Stimulated activated naive B cell treated with anti-CD40 and anti-IgM and Interleukin-4, amounts not matched to agents 10 μg/mL and 1 μg/mL and 100 μg/mL, for 72 hours (primary cell): ENCODE data around the gene ALG12.

Source experiments
- ATAC-seq, 2 donors: fragments of 150-1000 bp; cut with Tn5 transposase; replicated peaks; 2 replicates each; pipeline ENCODE4 v1.10.0; 2021; ENCODE audit warnings: moderate library complexity in 1 of 2
- DNase-seq: peaks from one replicate; pipeline ENCODE4 v3.0.0; 2021
- H3K27ac Mint-ChIP-seq: one replicate; pipeline ENCODE4 v1.8.0; 2022; ENCODE audit warnings: mild to moderate bottlenecking, mixed read lengths
- H3K27me3 Mint-ChIP-seq, 2 donors: one replicate each; pipeline ENCODE4 v1.8.0; 2022; ENCODE audit warnings: mixed read lengths in 2 of 2
- H3K36me3 Mint-ChIP-seq, 2 donors: one replicate each; pipeline ENCODE4 v1.8.0; 2022; ENCODE audit warnings: mixed read lengths in 2 of 2, mild to moderate bottlenecking in 1 of 2
- H3K4me1 Mint-ChIP-seq, 2 donors: one replicate each; pipeline ENCODE4 v1.8.0; 2022; ENCODE audit warnings: mixed read lengths in 2 of 2, mild to moderate bottlenecking in 1 of 2
- H3K4me3 Mint-ChIP-seq, 2 donors: one replicate each; pipeline ENCODE4 v1.8.0; 2022; ENCODE audit warnings: mild to moderate bottlenecking in 2 of 2, mixed read lengths in 2 of 2, moderate library complexity in 1 of 2
- H3K9me3 Mint-ChIP-seq, 2 donors: one replicate each; pipeline ENCODE4 v1.8.0; 2022; ENCODE audit warnings: mixed read lengths in 2 of 2, mild to moderate bottlenecking in 1 of 2

ALG12 gene

DNA sequence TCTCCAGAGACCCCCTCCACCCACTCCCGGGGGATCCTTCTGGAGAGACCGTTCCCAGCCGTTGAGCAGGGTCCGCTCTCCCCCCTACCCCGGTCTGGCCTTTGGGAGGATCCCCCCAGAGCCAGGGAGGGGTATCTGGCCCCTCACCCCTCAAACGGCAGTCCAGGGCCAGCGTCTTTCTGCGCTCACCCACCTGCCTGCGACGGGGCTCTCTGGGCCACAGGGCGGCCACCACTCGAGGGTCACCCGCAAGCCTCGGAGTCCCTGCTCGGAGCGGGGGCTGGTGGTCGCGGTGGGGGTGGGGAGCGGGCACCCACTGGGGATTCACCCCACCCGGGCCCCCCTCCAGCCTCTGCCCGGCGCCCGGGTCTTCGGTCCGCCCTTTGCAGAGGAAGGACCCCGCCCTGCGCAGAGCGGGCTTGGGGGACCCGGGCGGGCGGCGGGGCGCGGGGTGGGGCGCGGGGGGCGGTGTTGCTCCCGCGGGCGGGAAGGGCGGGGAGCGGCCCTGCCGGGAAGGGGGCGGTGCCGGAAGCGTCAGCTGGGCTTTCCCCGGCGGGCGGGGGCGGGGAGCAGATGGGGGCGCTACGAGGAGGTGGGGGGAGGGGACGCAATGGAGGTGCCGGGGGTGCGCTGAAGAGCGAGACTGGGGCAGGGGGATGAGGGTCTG, 16.8 kb upstream of the ALG12 start:
- H3K9me3 Mint-ChIP-seq: no peaks in the 10 kb centered on the region
- no peaks in the 10 kb centered on the region for H3K27me3 Mint-ChIP-seq
- peak overlapping the region; percentile 85 to 87 for H3K4me3 Mint-ChIP-seq
- H3K27ac Mint-ChIP-seq: peak overlapping the region; percentile 96
- ATAC-seq (peak; percentile 9 to 20), DNase-seq (peak; percentile 75)
- H3K4me1 Mint-ChIP-seq: peaks cover 41 to 68% of the 10 kb centered on the region in 2 donors
- H3K36me3 Mint-ChIP-seq: peaks cover 5 to 11% of the 10 kb centered on the region in 2 donors

DNA sequence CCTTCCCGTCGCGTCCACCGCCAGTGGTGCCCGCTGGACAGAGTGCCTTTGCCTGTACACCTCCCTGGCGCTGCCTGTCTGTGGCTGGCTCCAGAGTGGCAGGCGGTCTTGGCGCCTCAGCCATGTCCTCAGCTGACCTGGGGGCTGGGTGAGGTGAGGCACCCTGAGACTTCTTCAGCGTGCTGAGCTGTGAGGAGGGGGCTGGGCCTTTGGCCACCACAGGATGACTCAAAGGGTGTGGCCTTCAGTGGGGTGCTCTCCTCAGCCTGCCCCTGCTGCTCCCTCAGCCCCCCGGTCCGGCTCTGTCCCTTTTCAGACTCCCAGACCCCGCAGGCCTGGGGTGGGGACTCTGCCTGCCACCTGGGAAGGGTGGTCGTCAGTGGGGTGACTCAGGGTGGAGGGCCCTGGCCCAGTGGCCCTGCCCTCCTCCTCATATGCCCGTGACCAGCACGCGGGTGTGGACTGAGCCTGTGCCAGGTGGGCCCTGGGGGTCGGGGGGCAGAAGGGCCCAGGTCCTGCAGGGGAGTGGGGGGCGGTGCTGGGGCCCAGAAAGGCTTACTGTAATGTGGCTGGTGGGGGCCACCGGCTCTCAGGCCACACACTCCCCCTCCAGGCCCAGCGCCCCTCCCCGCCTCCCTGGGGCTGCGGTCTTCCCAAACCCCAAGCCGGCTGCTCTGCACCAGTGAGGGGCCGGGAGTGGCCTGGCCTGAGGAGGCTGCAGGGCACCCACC, 16.1 kb upstream of the ALG12 start:
- H3K4me1 Mint-ChIP-seq: peaks cover 43 to 71% of the 10 kb centered on the region in 2 donors
- ATAC-seq (peak; percentile 3 to 11), DNase-seq (peak; percentile 61)
- no peaks in the 10 kb centered on the region for H3K9me3 Mint-ChIP-seq
- no peaks in the 10 kb centered on the region for H3K27me3 Mint-ChIP-seq
- peak overlapping the region; percentile 85 to 87 for H3K4me3 Mint-ChIP-seq
- peak overlapping the region; percentile 96 for H3K27ac Mint-ChIP-seq
- H3K36me3 Mint-ChIP-seq: peaks cover 5 to 11% of the 10 kb centered on the region in 2 donors

DNA sequence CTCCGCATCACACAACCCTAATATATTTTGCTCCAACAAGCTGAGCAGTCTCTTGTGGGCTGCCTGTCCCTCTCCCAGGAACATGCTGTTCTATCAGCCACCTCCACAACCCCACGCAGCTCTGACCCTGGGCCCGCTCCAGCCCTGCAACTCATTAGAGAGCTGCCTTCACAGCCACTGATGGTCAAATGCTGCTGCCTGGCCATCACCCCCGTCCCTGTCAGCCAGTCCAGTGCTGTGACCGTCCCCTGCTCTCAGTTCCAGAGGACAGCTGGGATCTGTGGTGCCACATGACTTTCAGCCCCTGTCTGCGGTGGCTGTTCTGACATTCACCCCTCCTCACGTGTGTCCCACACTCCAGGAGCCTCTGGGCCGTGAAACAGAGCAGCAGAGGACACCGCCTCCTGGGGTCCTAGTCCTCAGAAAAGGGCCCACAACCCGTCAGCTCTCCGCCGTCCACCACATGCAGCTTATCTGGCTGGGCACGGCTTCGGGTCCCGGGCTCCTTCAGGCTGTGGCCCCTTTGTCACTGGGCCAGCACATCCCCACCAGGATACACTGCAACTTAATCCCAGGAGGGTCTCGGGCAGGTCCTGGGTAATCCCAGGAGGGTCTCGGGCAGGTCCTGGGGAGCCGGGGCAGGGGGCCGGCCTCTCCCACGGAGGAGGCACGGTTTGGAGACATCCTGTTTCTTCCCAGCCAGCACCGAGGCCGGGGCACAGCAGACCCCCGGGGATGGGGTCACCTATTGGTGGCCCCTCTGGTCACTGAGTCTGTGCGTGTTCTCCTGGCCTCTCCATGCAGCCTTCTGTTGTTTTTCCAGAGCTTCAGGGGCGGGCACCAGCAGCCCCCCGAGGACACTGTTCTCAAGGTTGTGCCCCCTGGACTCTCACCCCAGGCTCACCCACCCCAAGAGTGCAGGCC, 15.3 kb upstream of the ALG12 start:
- H3K4me1 Mint-ChIP-seq: peaks cover 47 to 71% of the 10 kb centered on the region in 2 donors
- peaks cover 5 to 11% of the 10 kb centered on the region in 2 donors for H3K36me3 Mint-ChIP-seq
- DNase-seq: no peak
- H3K4me3 Mint-ChIP-seq: peak overlapping the region; percentile 85 to 87
- H3K9me3 Mint-ChIP-seq: no peaks in the 10 kb centered on the region
- ATAC-seq: no peak
- H3K27ac Mint-ChIP-seq: peak overlapping the region; percentile 96
- no peaks in the 10 kb centered on the region for H3K27me3 Mint-ChIP-seq

DNA sequence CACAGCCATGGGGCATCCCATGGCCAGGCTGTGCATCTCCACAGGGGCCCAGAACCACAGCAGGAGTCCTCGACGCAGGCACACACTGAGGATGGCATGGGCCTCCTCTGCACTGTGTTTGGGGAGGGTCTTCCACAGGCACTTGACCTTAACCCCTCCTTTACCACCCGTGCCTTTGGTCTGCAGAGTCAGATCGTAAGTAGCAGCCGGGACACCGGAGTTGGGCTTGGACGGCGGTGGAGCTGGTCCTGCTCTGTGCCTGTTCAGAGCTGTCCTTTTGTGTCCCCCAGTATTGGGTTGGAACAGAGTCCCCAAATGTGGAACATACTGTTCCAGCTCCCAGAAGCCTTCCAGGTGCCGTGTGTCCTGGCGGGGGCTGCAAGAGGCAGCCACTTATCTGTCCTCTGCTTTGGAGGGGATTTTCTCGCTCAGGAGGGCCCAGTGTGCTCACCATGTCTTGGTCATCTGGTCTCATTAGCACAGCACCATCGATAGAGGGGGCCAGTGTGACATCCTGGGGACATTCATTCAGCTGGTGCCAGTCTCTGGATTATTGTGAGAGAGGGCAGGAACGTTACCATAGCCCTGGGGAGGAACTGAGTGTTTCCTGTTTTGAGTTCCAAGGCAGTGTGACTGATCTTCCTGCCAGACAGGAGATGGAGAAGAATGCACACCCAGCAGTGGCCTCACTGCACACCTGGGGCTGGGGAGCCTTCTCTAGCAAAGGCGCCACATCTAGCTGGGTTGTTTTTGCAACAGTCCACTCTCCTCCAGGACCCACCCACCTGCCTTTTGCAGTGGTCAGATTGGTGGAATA, 12.6 kb upstream of the ALG12 start:
- peak; percentile 78 for DNase-seq
- Mint-ChIP-seq H3K36me3 (peaks cover 14 to 29% of the 10 kb centered on the region in 2 donors), H3K4me1 (peaks cover 54 to 68% of the 10 kb centered on the region in 2 donors), H3K27ac (peak overlapping the region; percentile 78), H3K9me3 (no peaks in the 10 kb centered on the region), H3K4me3 (peak overlapping the region; percentile 53 to 64), H3K27me3 (no peaks in the 10 kb centered on the region)
- peak; percentile 50 for ATAC-seq

DNA sequence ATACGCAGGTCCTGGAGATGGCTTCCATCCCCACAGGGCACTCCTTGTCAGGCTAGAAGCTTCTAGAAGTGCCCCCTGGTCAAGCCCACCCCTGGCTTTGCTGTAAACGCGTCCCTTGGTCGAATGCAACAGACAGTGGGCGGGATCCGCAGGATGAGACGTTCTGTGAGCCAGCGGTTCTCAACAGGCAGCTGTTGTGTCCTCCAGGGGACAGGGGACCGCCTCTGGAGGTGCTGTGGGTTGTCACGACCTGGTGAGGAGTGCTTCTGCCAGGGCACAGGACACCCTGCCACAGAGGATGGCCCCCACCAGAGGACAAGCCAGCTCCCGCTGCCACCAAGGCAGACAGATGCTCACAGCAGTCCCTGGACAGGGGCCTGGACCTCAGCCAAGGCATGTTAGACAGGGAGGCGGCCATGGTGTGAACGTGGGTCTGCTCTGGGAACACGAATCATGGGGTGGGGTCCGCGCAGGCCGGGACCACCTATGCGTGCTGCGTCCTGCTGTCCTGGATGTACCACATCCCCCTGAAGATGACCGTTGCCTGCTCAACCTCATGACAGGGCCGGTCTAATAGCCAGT, 11.8 kb upstream of the ALG12 start:
- Mint-ChIP-seq H3K27me3 (no peaks in the 10 kb centered on the region), H3K4me3 (peak overlapping the region; percentile 64 to 66), H3K4me1 (peaks cover 61 to 75% of the 10 kb centered on the region in 2 donors), H3K27ac (peak overlapping the region; percentile 78), H3K36me3 (peaks cover 21 to 36% of the 10 kb centered on the region in 2 donors), H3K9me3 (no peaks in the 10 kb centered on the region)
- DNase-seq: peak; percentile 45
- ATAC-seq: peak; percentile 2 to 8

DNA sequence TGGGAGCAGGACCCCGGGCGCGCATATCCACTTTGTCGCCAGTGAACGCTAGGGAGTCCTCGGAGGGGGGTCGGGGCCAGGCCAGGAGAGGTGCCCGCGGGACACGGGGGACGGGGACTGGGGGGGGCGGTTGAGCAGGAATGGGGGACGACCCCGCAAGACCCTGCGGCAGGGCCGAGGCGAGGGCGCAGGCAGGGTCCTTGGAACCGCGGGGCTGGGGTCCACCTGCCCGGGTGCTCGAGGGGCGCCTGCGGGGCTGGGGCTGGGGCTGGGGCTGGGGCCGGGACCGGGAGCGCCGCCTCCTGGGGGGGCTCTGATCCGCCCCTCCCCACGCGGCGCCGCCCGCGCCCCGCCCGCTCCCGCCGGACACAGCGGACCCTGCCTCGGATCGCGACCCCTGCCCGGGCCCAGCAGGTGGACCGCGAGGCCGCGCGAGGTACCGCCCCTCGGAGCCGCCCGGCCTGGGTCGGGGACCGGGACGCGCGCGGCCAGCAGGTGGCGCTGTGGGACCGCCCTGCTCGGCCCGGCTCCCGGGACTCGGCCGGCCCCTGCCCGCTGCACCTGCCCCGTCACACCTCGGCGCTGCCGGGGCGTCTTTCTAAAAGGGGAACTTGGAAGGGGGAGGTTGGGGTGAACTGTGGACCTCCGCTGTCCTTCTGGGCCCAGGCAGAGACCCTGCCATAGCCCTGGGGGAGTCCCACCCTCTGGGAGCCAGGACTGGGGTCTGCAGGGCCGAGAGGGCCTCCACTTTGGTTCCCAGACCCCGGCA, 11.2 kb upstream of the ALG12 start:
- Mint-ChIP-seq H3K4me1 (peaks cover 62 to 81% of the 10 kb centered on the region in 2 donors), H3K9me3 (no peaks in the 10 kb centered on the region), H3K36me3 (peaks cover 22 to 39% of the 10 kb centered on the region in 2 donors), H3K27me3 (no peaks in the 10 kb centered on the region), H3K27ac (peak overlapping the region; percentile 79), H3K4me3 (peak overlapping the region; percentile 56 to 74)
- DNase-seq: peak; percentile 75
- ATAC-seq: peak; percentile 57 to 73

- ATAC-seq (no peak), DNase-seq (no peak)
- Mint-ChIP-seq H3K4me1 (peaks cover 63 to 81% of the 10 kb centered on the region in 2 donors), H3K9me3 (no peaks in the 10 kb centered on the region), H3K4me3 (peak overlapping the region; percentile 55 to 74), H3K27me3 (no peaks in the 10 kb centered on the region), H3K27ac (peak overlapping the region; percentile 81), H3K36me3 (peaks cover 23 to 41% of the 10 kb centered on the region in 2 donors)
Measured at GRCh38 chr22:49928555-49929210, 10.4 kb upstream of the ALG12 start.

GRCh38 chr22:49928185-49928495, 9.9 kb upstream of the ALG12 start:
- DNase-seq: no peak
- peaks cover 28 to 43% of the 10 kb centered on the region in 2 donors for H3K36me3 Mint-ChIP-seq
- no peak for ATAC-seq
- H3K27me3 Mint-ChIP-seq: no peaks in the 10 kb centered on the region
- no peaks in the 10 kb centered on the region for H3K9me3 Mint-ChIP-seq
- H3K4me3 Mint-ChIP-seq: peak overlapping the region; percentile 50 to 74
- peak overlapping the region; percentile 81 for H3K27ac Mint-ChIP-seq
- peaks cover 62 to 81% of the 10 kb centered on the region in 2 donors for H3K4me1 Mint-ChIP-seq

- Mint-ChIP-seq H3K4me1 (peaks cover 58 to 77% of the 10 kb centered on the region in 2 donors), H3K27ac (peak overlapping the region; percentile 96), H3K36me3 (peaks cover 29 to 40% of the 10 kb centered on the region in 2 donors), H3K4me3 (peak overlapping the region in 1 of 2 donors; percentile 50), H3K27me3 (no peaks in the 10 kb centered on the region), H3K9me3 (no peaks in the 10 kb centered on the region)
- ATAC-seq (no peak), DNase-seq (no peak)
Measured at GRCh38 chr22:49927483-49928184, 9.4 kb upstream of the ALG12 start.

- peak overlapping the region in 1 of 2 donors; percentile 68 for H3K4me3 Mint-ChIP-seq
- no peaks in the 10 kb centered on the region for H3K27me3 Mint-ChIP-seq
- DNase-seq (no peak), ATAC-seq (no peak)
- H3K27ac Mint-ChIP-seq: peak overlapping the region; percentile 96
- peaks cover 29 to 47% of the 10 kb centered on the region in 2 donors for H3K36me3 Mint-ChIP-seq
- H3K4me1 Mint-ChIP-seq: peaks cover 64 to 76% of the 10 kb centered on the region in 2 donors
- no peaks in the 10 kb centered on the region for H3K9me3 Mint-ChIP-seq
Measured at GRCh38 chr22:49926916-49927315, 8.7 kb upstream of the ALG12 start.

- DNase-seq (peak; percentile 89), ATAC-seq (peak; percentile 77 to 81)
- Mint-ChIP-seq H3K4me1 (peaks cover 57 to 65% of the 10 kb centered on the region in 2 donors), H3K36me3 (peaks cover 29 to 57% of the 10 kb centered on the region in 2 donors), H3K9me3 (no peaks in the 10 kb centered on the region), H3K4me3 (peak overlapping the region; percentile 84), H3K27ac (peak overlapping the region; percentile 99), H3K27me3 (no peaks in the 10 kb centered on the region)
Measured at GRCh38 chr22:49925525-49926128, 7.4 kb upstream of the ALG12 start.
